ENCODE measurements around the gene ZDHHC16. TPM values are rescaled to one million over a fixed set of nuclear protein-coding genes. Genes with fewer than 3 reads are reported as not detected.

The ZDHHC16 gene
- total and polyA plus RNA-seq, 2 donors from 2014 or later: 35.9 to 48.9 TPM

GRCh38 chr10:97506199-97506991 lies 60.4 kb downstream of the ZDHHC16 start:
- Histone ChIP-seq H3K9me3 (ENCODE audit: control insufficient read depth in 2 of 3, insufficient read depth in 1 of 3, low read length in 3 of 3) (no peaks in the 10 kb centered on the region), H3K4me3 (ENCODE audit: low read length in 3 of 3) (no peak overlapping the region), H3K4me1 (ENCODE audit: control insufficient read depth in 2 of 3, insufficient read depth in 2 of 3, low read depth in 1 of 3, low read length in 3 of 3) (no peaks in the 10 kb centered on the region), H3K27me3 (ENCODE audit: control insufficient read depth, insufficient read depth, low read length) (no peaks in the 10 kb centered on the region), H3K27ac (ENCODE audit: low read depth in 2 of 2, low read length in 2 of 2) (no peak overlapping the region), H3K9ac (ENCODE audit: low read length in 3 of 3) (no peak overlapping the region), H3K36me3 (ENCODE audit: control insufficient read depth in 2 of 3, insufficient read depth in 3 of 3, low read length in 3 of 3) (no peaks in the 10 kb centered on the region)
- FAIRE-seq (no peak), DNase-seq (no peak)
- intact Hi-C loops (cut with DNase I): no loop called here
- TF ChIP-seq CTCF (IDR thresholded peaks at IDR 0.05; ENCODE audit: borderline replicate concordance, extremely low read depth, insufficient read depth): no peak

Other genes with a start within 250 kb of the ZDHHC16 start
- 10.6 TPM for gene ARHGAP19, start 153.5 kb upstream of the ZDHHC16 start, total RNA-seq
- 5.3 TPM for gene ARHGAP19, start 153.5 kb upstream of the ZDHHC16 start, polyA plus RNA-seq (ENCODE audit: insufficient read depth, low read depth, low replicate concordance)
- 7.0 TPM for gene FRAT1, start 126.9 kb upstream of the ZDHHC16 start, total RNA-seq
- gene FRAT1, start 126.9 kb upstream of the ZDHHC16 start, polyA plus RNA-seq (ENCODE audit: insufficient read depth, low read depth, low replicate concordance): 2.1 TPM
- gene FRAT2, start 111.4 kb upstream of the ZDHHC16 start, total RNA-seq: 16.8 TPM
- gene FRAT2, start 111.4 kb upstream of the ZDHHC16 start, polyA plus RNA-seq (ENCODE audit: insufficient read depth, low read depth, low replicate concordance): 5.4 TPM
- gene RRP12, start 44.8 kb upstream of the ZDHHC16 start, total RNA-seq: 30.0 TPM
- 9.7 TPM for gene RRP12, start 44.8 kb upstream of the ZDHHC16 start, polyA plus RNA-seq (ENCODE audit: insufficient read depth, low read depth, low replicate concordance)
- gene PGAM1, start 20.0 kb upstream of the ZDHHC16 start, total RNA-seq: 161 TPM
- gene PGAM1, start 20.0 kb upstream of the ZDHHC16 start, polyA plus RNA-seq (ENCODE audit: insufficient read depth, low read depth, low replicate concordance): 328 TPM
- gene EXOSC1, start 169 bp upstream of the ZDHHC16 start, total RNA-seq: 28.8 TPM
- gene EXOSC1, start 169 bp upstream of the ZDHHC16 start, polyA plus RNA-seq (ENCODE audit: insufficient read depth, low read depth, low replicate concordance): 40.9 TPM
- 56.1 TPM for gene MMS19, start 52.2 kb downstream of the ZDHHC16 start, total RNA-seq
- 49.7 TPM for gene MMS19, start 52.2 kb downstream of the ZDHHC16 start, polyA plus RNA-seq (ENCODE audit: insufficient read depth, low read depth, low replicate concordance)
- 17.4 TPM for gene UBTD1, start 52.7 kb downstream of the ZDHHC16 start, total RNA-seq
- gene UBTD1, start 52.7 kb downstream of the ZDHHC16 start, polyA plus RNA-seq (ENCODE audit: insufficient read depth, low read depth, low replicate concordance): 26.1 TPM
- gene ANKRD2, start 126.6 kb downstream of the ZDHHC16 start, total RNA-seq: 3.6 TPM
- 10.0 TPM for gene ANKRD2, start 126.6 kb downstream of the ZDHHC16 start, polyA plus RNA-seq (ENCODE audit: insufficient read depth, low read depth, low replicate concordance)
- 28.8 TPM for gene HOGA1, start 138.2 kb downstream of the ZDHHC16 start, total RNA-seq
- 100 TPM for gene HOGA1, start 138.2 kb downstream of the ZDHHC16 start, polyA plus RNA-seq (ENCODE audit: insufficient read depth, low read depth, low replicate concordance)
- gene C10orf62, start 143.5 kb downstream of the ZDHHC16 start, total RNA-seq: 1.6 TPM
- gene C10orf62, start 143.5 kb downstream of the ZDHHC16 start, polyA plus RNA-seq (ENCODE audit: insufficient read depth, low read depth, low replicate concordance): 0.77 TPM
- 9.1 TPM for gene MORN4, start 187.3 kb downstream of the ZDHHC16 start, total RNA-seq
- 21.2 TPM for gene MORN4, start 187.3 kb downstream of the ZDHHC16 start, polyA plus RNA-seq (ENCODE audit: insufficient read depth, low read depth, low replicate concordance)
- 14.2 TPM for gene PI4K2A, start 194.5 kb downstream of the ZDHHC16 start, total RNA-seq
- 17.3 TPM for gene PI4K2A, start 194.5 kb downstream of the ZDHHC16 start, polyA plus RNA-seq (ENCODE audit: insufficient read depth, low read depth, low replicate concordance)
- 10.7 TPM for gene AVPI1, start 241.1 kb downstream of the ZDHHC16 start, total RNA-seq
- 15.5 TPM for gene AVPI1, start 241.1 kb downstream of the ZDHHC16 start, polyA plus RNA-seq (ENCODE audit: insufficient read depth, low read depth, low replicate concordance)